Testis (tissue), 3 donors: ENCODE measurements around the gene RAP1GAP2. TPM values are rescaled to one million over a fixed set of nuclear protein-coding genes. Genes with fewer than 3 reads are reported as not detected.

Experiments
- DNase-seq: peaks from one replicate; pipeline ENCODE4 v3.0.0-alpha.2; 2019
- H3K27ac ChIP-seq, 2 donors: fragments of 200-600 bp; sonication (generic); one replicate each; pipeline ENCODE4 v1.5.1; 2019
- H3K27me3 ChIP-seq: fragments of 200-600 bp; sonication (generic); one replicate; pipeline ENCODE4 v1.5.1; 2019
- H3K36me3 ChIP-seq: fragments of 200-600 bp; sonication (generic); one replicate; pipeline ENCODE4 v1.5.1; 2017; ENCODE audit warnings: low read depth; ENCODE audit errors: missing control alignments
- H3K4me1 ChIP-seq: fragments of 200-600 bp; sonication (generic); one replicate; pipeline ENCODE4 v1.5.1; 2019
- H3K4me3 ChIP-seq, 2 donors: fragments of 200-600 bp; sonication (generic); one replicate each; pipeline ENCODE4 v1.5.1; 2017 to 2019
- H3K9me3 ChIP-seq: fragments of 200-600 bp; sonication (generic); one replicate; pipeline ENCODE4 v1.5.1; 2017
- CTCF ChIP-seq, 3 experiments: fragments of 450-650 bp in 2 of 3; fragments of 200-600 bp in 1 of 3; sonication (generic) in 1 of 3; IDR thresholded peaks; one replicate each; pipeline ENCODE4 v1.5.1; 2016 to 2019; ENCODE audit warnings: antibody characterized with exemption in 3 of 3, mild to moderate bottlenecking in 2 of 3, moderate library complexity in 1 of 3
- POLR2A ChIP-seq: fragments of 450-650 bp; IDR thresholded peaks from one replicate; pipeline ENCODE4 v1.6.1; 2017; ENCODE audit warnings: antibody characterized with exemption, mild to moderate bottlenecking, moderate library complexity
- WGBS, 2 donors: methylation state at CpG; one replicate each; pipeline ENCODE4 v1.1.5; 2018; 5-methylcytosine and 5-hydroxymethylcytosine counted together
- intact Hi-C: fragments of 100-400 bp; cut with DNase I; formaldehyde crosslinking; loops from one replicate; pipeline ENCODE4 v1.15.1; 2023; ENCODE audit warnings: low total_unique reads
- polyA plus RNA-seq: library from polyadenylated mRNA; stranded (reverse); fragments of 350-450 nt; fragmentation: Illumina TruSeq; extraction: RNeasy Lipid Tissue Mini Kit (QIAGEN cat#74804); gene quantifications from one replicate; pipeline ENCODE4 v1.2.3, GENCODE V29; 2014; ENCODE audit warnings: low read depth, low replicate concordance; ENCODE audit not compliant: insufficient read depth
- total RNA-seq, 2 donors: library from RNA; depleted of rRNA; stranded (reverse); fragments of >200 nt; gene quantifications; one replicate each; pipeline ENCODE4 v1.2.3, GENCODE V29; 2016

The RAP1GAP2 gene
- total and polyA plus RNA-seq, 3 donors from 2014 or later = 10.4 to 21.7 (median 15.1) TPM

DNA sequence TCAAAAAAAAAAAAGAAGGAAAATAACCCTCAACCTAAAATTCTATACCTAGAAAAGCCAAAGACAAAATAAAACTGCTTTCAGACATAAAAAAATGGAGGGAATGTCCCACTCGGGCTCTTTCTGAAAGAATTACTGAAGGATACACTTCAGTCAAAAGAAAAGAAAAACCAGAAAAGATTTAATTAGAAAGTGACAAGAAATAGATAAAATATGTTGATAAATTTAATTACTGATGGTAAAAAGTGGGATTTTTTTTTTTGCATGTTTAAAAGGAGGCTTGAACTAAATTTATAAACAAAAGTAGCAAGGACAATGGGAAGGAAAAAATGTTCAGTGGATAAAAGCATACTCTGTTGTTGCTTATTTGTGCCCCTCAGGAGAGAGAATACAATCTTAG is 178.1 kb downstream of the RAP1GAP2 start:
- intact Hi-C loops = no loop called here
- H3K27ac ChIP-seq = no peak overlapping the region
- no peaks in the 10 kb centered on the region for H3K27me3 ChIP-seq
- no peak for DNase-seq
- no peak overlapping the region for H3K4me3 ChIP-seq
- TF ChIP-seq POLR2A = no peak
- no peak for TF ChIP-seq CTCF (IDR thresholded peaks at IDR 0.05)
- H3K9me3 ChIP-seq = no peaks in the 10 kb centered on the region
- H3K36me3 ChIP-seq = no peaks in the 10 kb centered on the region
- H3K4me1 ChIP-seq = no peaks in the 10 kb centered on the region
- WGBS, 2 donors = 84 to 95% methylated on average over 1 of the region's 1 CpG

DNA sequence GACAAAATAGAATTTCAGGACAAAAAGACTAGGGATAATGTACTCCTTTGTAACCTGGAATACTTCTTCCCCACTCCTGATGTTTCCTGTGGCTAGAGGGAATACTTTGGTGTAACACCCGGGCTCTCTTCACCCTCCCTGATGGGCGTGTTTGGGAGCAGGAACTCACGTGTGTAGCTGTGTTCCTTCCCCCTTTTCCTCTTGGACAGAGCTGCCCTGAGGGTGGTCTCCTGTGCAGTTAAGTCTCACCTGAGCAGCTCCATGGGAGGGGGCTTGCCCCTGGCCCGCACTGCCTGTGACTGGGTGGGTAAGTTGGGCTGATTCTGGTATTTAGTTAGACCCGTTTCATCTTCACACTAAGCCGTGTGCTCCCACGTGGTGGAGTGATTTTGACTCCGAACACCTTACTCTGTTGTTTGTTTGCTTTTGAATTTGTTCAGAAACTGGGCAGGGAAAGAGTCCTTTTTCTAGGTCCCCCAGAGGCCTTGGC is 179.3 kb downstream of the RAP1GAP2 start:
- H3K4me3 ChIP-seq = peak overlapping the region in 1 of 2 donors; percentile 51
- H3K27ac ChIP-seq = no peak overlapping the region
- H3K9me3 ChIP-seq = no peaks in the 10 kb centered on the region
- no peaks in the 10 kb centered on the region for H3K4me1 ChIP-seq
- no peaks in the 10 kb centered on the region for H3K27me3 ChIP-seq
- WGBS, 2 donors = 33 to 64% methylated on average over 8 of the region's 8 CpGs
- no peaks in the 10 kb centered on the region for H3K36me3 ChIP-seq
- DNase-seq = peak; percentile 52
- intact Hi-C loops = no loop called here
- TF ChIP-seq CTCF (IDR thresholded peaks at IDR 0.05) (no peak), POLR2A (no peak)

DNA sequence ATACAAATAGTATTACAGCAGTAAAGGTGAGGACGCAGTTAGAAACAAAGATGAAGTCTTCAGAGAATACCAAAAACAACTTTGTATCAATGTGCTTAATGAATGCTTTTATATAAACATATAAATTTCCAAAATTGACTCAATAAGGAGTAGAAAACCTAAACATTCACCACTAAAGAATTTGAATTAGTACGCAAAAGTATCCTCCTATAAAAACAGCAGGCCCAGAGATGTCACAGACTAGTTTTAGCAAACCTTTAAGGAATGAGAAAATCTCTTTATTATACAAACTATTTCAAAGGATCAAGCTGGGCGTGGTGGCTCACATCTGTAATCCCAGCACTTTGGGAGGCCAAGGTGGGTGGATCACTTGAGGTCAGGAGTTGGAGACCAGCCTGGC is 180.9 kb downstream of the RAP1GAP2 start:
- H3K36me3 ChIP-seq = no peaks in the 10 kb centered on the region
- H3K4me3 ChIP-seq = no peak overlapping the region
- intact Hi-C loops = no loop called here
- H3K27me3 ChIP-seq = no peaks in the 10 kb centered on the region
- H3K4me1 ChIP-seq = no peaks in the 10 kb centered on the region
- H3K9me3 ChIP-seq = no peaks in the 10 kb centered on the region
- TF ChIP-seq CTCF (IDR thresholded peaks at IDR 0.05) = no peak
- no peak for TF ChIP-seq POLR2A
- no peak for DNase-seq
- no peak overlapping the region for H3K27ac ChIP-seq
- WGBS, 2 donors = 74 to 87% methylated on average over 3 of the region's 3 CpGs

DNA sequence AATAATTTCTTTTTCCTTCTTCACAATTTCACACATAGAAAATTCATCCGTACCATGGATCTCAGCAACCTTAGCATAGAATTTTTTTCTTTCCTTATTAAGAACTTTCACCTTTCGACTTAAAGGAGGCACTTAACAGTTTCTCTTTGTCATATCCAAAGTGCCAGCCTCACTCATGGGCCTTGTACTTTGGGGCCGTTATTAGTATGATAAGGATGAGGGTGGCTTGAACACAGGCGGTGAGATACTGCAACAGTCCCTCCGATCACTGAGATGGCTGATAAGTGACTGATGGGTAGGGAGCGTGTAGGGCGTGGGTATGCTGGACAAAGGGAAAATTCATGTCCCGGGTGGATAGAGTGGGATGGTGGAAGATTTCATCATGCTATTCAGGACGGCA is 181.9 kb downstream of the RAP1GAP2 start:
- no peak for TF ChIP-seq CTCF (IDR thresholded peaks at IDR 0.05)
- WGBS, 2 donors = 86 to 89% methylated on average over 9 of the region's 9 CpGs
- no peaks in the 10 kb centered on the region for H3K9me3 ChIP-seq
- no peak overlapping the region for H3K27ac ChIP-seq
- H3K4me3 ChIP-seq = no peak overlapping the region
- intact Hi-C loops = no loop called here
- H3K4me1 ChIP-seq = no peaks in the 10 kb centered on the region
- H3K36me3 ChIP-seq = no peaks in the 10 kb centered on the region
- DNase-seq = no peak
- no peaks in the 10 kb centered on the region for H3K27me3 ChIP-seq

DNA sequence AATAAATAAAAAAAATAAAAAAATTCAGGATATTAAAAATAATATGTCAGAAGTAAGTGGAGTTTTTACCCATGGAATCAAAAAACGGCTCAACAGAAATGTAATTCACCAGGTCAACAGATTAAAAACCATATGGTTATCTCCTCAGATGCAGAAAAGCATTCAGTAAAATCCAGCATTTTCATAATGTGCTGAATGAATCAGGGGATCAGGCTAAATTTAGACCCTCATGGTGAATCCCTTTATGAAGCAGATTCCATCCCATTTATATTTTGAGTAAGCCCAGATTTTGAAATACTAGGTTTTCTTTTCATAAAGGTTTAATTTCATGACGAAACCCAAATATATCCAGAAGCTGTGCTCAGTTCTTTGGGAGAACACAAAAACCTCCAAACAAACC is 182.8 kb downstream of the RAP1GAP2 start:
- no peak overlapping the region for H3K4me3 ChIP-seq
- WGBS, 2 donors = 92% methylated on average over 2 of the region's 2 CpGs
- intact Hi-C loops = no loop called here
- no peak overlapping the region for H3K27ac ChIP-seq
- H3K27me3 ChIP-seq = no peaks in the 10 kb centered on the region
- DNase-seq = no peak
- H3K4me1 ChIP-seq = no peaks in the 10 kb centered on the region
- H3K36me3 ChIP-seq = no peaks in the 10 kb centered on the region
- no peak for TF ChIP-seq CTCF (IDR thresholded peaks at IDR 0.05)
- TF ChIP-seq POLR2A = no peak
- H3K9me3 ChIP-seq = no peaks in the 10 kb centered on the region
